ENCODE data around the gene RPL13A. TPM values are rescaled to one million over a fixed set of nuclear protein-coding genes. Genes with fewer than 3 reads are reported as not detected.

The RPL13A gene
- total and polyA plus RNA-seq, 2 of the 4 experiments (the other 2 are of a cell fraction): 1,477 to 2,069 TPM

- H3K27ac ChIP-seq (ENCODE audit: insufficient read depth, low read length): no peak overlapping the region
- H3K18ac ChIP-seq (ENCODE audit: low read depth, low read length): no peak overlapping the region
- no peak for ATAC-seq (ENCODE audit: low read depth)
Observed at GRCh38 chr19:49468199-49468598, 19.2 kb upstream of the RPL13A start.

More at GRCh38 chr19:49468199-49468598, 19.2 kb upstream of the RPL13A start:
- H3K9me1 ChIP-seq (ENCODE audit: insufficient read depth, low read length): peaks cover 7% of the 10 kb centered on the region; the same call in 1 of the 2 replicates
- WGBS, 2 experiments (ENCODE audit: extremely low coverage in 2 of 2, insufficient read length in 1 of 2): 97% methylated on average over 8 of the region's 19 CpGs; no CpG with 5 or more reads in 1 of the 2 experiments
- no peaks in the 10 kb centered on the region for H4K20me1 ChIP-seq (ENCODE audit: insufficient read depth, low read length)
- no peak for DNase-seq
- H3K4me3 ChIP-seq (ENCODE audit: insufficient read depth, low read depth, low read length): no peak overlapping the region
- ChIA-PET POLR2A (ENCODE audit: unreplicated experiment) (no interaction called here), CTCF (no interaction called here)
- dilution Hi-C loops (cut with HindIII; ENCODE audit: low sequenced_read_pairs, unreplicated experiment): no loop called here
- H3K14ac ChIP-seq (replicated peaks; ENCODE audit: low read depth, low read length): no peak overlapping the region
- peaks cover 2% of the 10 kb centered on the region; the same call in 1 of the 2 replicates for H3K4me1 ChIP-seq (ENCODE audit: control insufficient read depth, insufficient read depth, low read length)
- in situ Hi-C loops (cut with MboI; ENCODE audit: low sequenced_read_pairs): no loop called here
- no peak for TF ChIP-seq USF2 (IDR thresholded peaks at IDR 0.05; ENCODE audit: low read depth, low read length)
- no peak for TF ChIP-seq CEBPB (IDR thresholded peaks at IDR 0.05; ENCODE audit: low read depth, low read length)
- TF ChIP-seq POLR2A (IDR thresholded peaks at IDR 0.05; ENCODE audit: low read depth, low read length): no peak
- TF ChIP-seq CTCF (conservative IDR thresholded peaks at IDR 0.05; ENCODE audit: low read depth, low read length): no peak
- no peak for TF ChIP-seq MAFK (IDR thresholded peaks at IDR 0.05; ENCODE audit: low read depth, low read length)
- TF ChIP-seq BHLHE40 (IDR thresholded peaks at IDR 0.05; ENCODE audit: low read depth, low read length): no peak
- no peak for TF ChIP-seq RAD21 (IDR thresholded peaks at IDR 0.05; ENCODE audit: low read length)
- TF ChIP-seq SMC3 (IDR thresholded peaks at IDR 0.05; ENCODE audit: low read depth, low read length): no peak
- no peak for TF ChIP-seq NFE2L2 (IDR thresholded peaks at IDR 0.05; ENCODE audit: low read depth, low read length)
- no peak for TF ChIP-seq CHD1 (IDR thresholded peaks at IDR 0.05; ENCODE audit: low read depth, low read length)
- TF ChIP-seq RCOR1 (IDR thresholded peaks at IDR 0.05; ENCODE audit: insufficient replicate concordance, low read length): no peak
- TF ChIP-seq MAZ (IDR thresholded peaks at IDR 0.05; ENCODE audit: borderline replicate concordance, low read depth, low read length): no peak
- TF ChIP-seq MXI1 (IDR thresholded peaks at IDR 0.05; ENCODE audit: borderline replicate concordance, low read depth, low read length): no peak
- H3K36me3 ChIP-seq (ENCODE audit: control insufficient read depth, insufficient read depth, low read length): peaks cover 5% of the 10 kb centered on the region; the same call in 1 of the 2 replicates
- no peak overlapping the region for H3K56ac ChIP-seq (ENCODE audit: extremely low read depth, insufficient read depth, low read length)
- H4K5ac ChIP-seq (ENCODE audit: low read depth, low read length): no peak overlapping the region
- no peak overlapping the region for H2BK120ac ChIP-seq (ENCODE audit: low read depth, low read length)
- no peaks in the 10 kb centered on the region for H3K27me3 ChIP-seq (ENCODE audit: control insufficient read depth, insufficient read depth, low read length)
- no peak overlapping the region for H3K9ac ChIP-seq (ENCODE audit: low read depth, low read length)
- H2AFZ ChIP-seq (replicated peaks; ENCODE audit: low read length, poor library complexity): no peak overlapping the region
- no peak overlapping the region for H2BK15ac ChIP-seq (ENCODE audit: low read depth, low read length)
- no peak overlapping the region for H2AK5ac ChIP-seq (ENCODE audit: low read depth, low read length)
- H3K4me2 ChIP-seq (ENCODE audit: low read depth, low read length): no peak overlapping the region
- H3K23ac ChIP-seq (ENCODE audit: low read depth, low read length): no peak overlapping the region
- no peak overlapping the region for H3K4ac ChIP-seq (ENCODE audit: low read depth, low read length)
- intact Hi-C loops (cut with micrococcal nuclease): no loop called here
- H2BK20ac ChIP-seq (ENCODE audit: low read depth, low read length): no peak overlapping the region
- H4K91ac ChIP-seq (ENCODE audit: insufficient read depth, low read depth, low read length): no peak overlapping the region
- no peaks in the 10 kb centered on the region for H3K9me3 ChIP-seq (ENCODE audit: control insufficient read depth, insufficient read depth, low read length)
- H2BK5ac ChIP-seq (ENCODE audit: low read depth, low read length, poor library complexity, severe bottlenecking): no peak overlapping the region
- no TSS peak for BruUV-seq (replicated peaks)
- H2AK9ac ChIP-seq (replicated peaks; ENCODE audit: low read depth, low read length, poor library complexity): no peak overlapping the region
- H4K8ac ChIP-seq (ENCODE audit: low read depth in 2 of 2, low read length in 2 of 2): no peak overlapping the region
- no peaks in the 10 kb centered on the region for H3K79me1 ChIP-seq (ENCODE audit: low read depth in 1 of 2, low read length in 2 of 2)
